ENCODE data around the gene PRPSAP2.
A peak's percentile ranks its signal among the peaks of the same experiment; 100 is the strongest.

- TF ChIP-seq CTCF (IDR thresholded peaks at IDR 0.05) = peak in 5 of 7 experiments; percentile 82 to 93 (median 92)
- TF ChIP-seq POLR2A (IDR thresholded peaks at IDR 0.05) = no peak
- TF ChIP-seq EP300 (IDR thresholded peaks at IDR 0.05) = no peak
These were observed 103.0 kb downstream of the PRPSAP2 start for GRCh38 chr17:18960803-18961511.
